K562 (cell line): ENCODE measurements around the gene ARHGAP26.

ENCODE experiments used
- CAMTA2 ChIP-seq: fragments of 250-450 bp; sonication (Bioruptor Pico); conservative IDR thresholded peaks from 2 replicates; pipeline ENCODE4 v1.5.1; 2022
- CBX8 ChIP-seq: fragments of 200-600 bp; sonication (generic); IDR thresholded peaks from 2 replicates; pipeline ENCODE4 v1.6.1; 2012; ENCODE audit warnings: borderline replicate concordance, mixed run types, low read depth, mild to moderate bottlenecking, moderate library complexity, mixed read lengths, low read length, control low read depth, inconsistent platforms; ENCODE audit not compliant: poor library complexity, severe bottlenecking; ENCODE audit errors: extremely low read depth
- HDAC6 ChIP-seq: IDR thresholded peaks from 2 replicates; pipeline ENCODE4 v1.6.1; 2012; ENCODE audit warnings: low read depth, mild to moderate bottlenecking, control low read depth, inconsistent platforms, low read length, moderate library complexity
- MAX ChIP-seq: sonication (generic); formaldehyde crosslinking; IDR thresholded peaks from 2 replicates; pipeline ENCODE4 v1.9.0; 2022; ENCODE audit warnings: mild to moderate bottlenecking, missing genetic modification reagents
- MYBL2 ChIP-seq, 2 experiments: fragments of 450-650 bp in 1 of 2; sonication (generic) in 1 of 2; formaldehyde crosslinking in 1 of 2; IDR thresholded peaks; 2 replicates each; pipeline versions ENCODE4 v1.6.1 to v1.8.1; 2017 to 2022; ENCODE audit warnings: borderline replicate concordance in 1 of 2, inconsistent platforms in 1 of 2, low read depth in 1 of 2, mild to moderate bottlenecking in 1 of 2, missing genetic modification reagents in 1 of 2, moderate library complexity in 1 of 2
- NFATC3 ChIP-seq: fragments of 450-650 bp; IDR thresholded peaks from 2 replicates; pipeline ENCODE4 v1.6.1; 2017; ENCODE audit warnings: mild to moderate bottlenecking
- POLR2A ChIP-seq: fragments of 450-650 bp; conservative IDR thresholded peaks from 2 replicates; pipeline ENCODE4 v1.6.1; 2016
- POLR2H ChIP-seq: IDR thresholded peaks from 2 replicates; pipeline ENCODE4 v1.6.1; 2016; ENCODE audit warnings: missing genetic modification characterization, low read depth, mild to moderate bottlenecking, control low read depth, missing compliant biosample characterization, moderate library complexity
- STAT6 ChIP-seq: sonication (generic); formaldehyde crosslinking; IDR thresholded peaks from 2 replicates; pipeline ENCODE4 v1.8.1; 2023; ENCODE audit warnings: mild to moderate bottlenecking, missing genetic modification reagents

- TF ChIP-seq CAMTA2 (CRISPR knock-in tag) (no peak), STAT6 (CRISPR knock-in tag) (no peak), POLR2A (no peak), MYBL2 (IDR thresholded peaks at IDR 0.05; ENCODE audit: low read depth) (no peak), MYBL2 (CRISPR knock-in tag; IDR thresholded peaks at IDR 0.05; ENCODE audit: borderline replicate concordance) (no peak), HDAC6 (no peak), CBX8 (no peak), POLR2H (tag) (no peak), NFATC3 (no peak), MAX (CRISPR knock-in tag) (no peak)
These were observed 99.7 kb downstream of the ARHGAP26 start for GRCh38 chr5:142869886-142870285.
